Measurements from ENCODE around the gene PCSK6.

- TF ChIP-seq ETV6 (CRISPR knock-in tag; IDR thresholded peaks at IDR 0.05), result no peak
- no peak for TF ChIP-seq CTCF (IDR thresholded peaks at IDR 0.05)
- TF ChIP-seq EMX1 (CRISPR knock-in tag; IDR thresholded peaks at IDR 0.05), result no peak
- TF ChIP-seq NR3C1 (CRISPR knock-in tag; conservative IDR thresholded peaks at IDR 0.05; ENCODE audit: low read depth), result no peak
- TF ChIP-seq E2F4 (CRISPR knock-in tag; IDR thresholded peaks at IDR 0.05; ENCODE audit: borderline replicate concordance, low read depth), result no peak
- TF ChIP-seq HMGXB4 (CRISPR knock-in tag; IDR thresholded peaks at IDR 0.05), result no peak
- TF ChIP-seq MAX (CRISPR knock-in tag; IDR thresholded peaks at IDR 0.05), result no peak
Measured at GRCh38 chr15:101479851-101480612, 9.5 kb downstream of the PCSK6 start.
